ENCODE measurements around the gene SNRPD2. TPM values are rescaled to one million over a fixed set of nuclear protein-coding genes. Genes with fewer than 3 reads are reported as not detected.

Gene SNRPD2
- total RNA-seq, 4 donors from 2014 or later: 136 to 167 (median 144) TPM

- DNase-seq: no peak
- ATAC-seq: no peak
- peaks cover 15 to 21% (median 15%) of the 10 kb centered on the region in 3 donors for H3K27me3 ChIP-seq
- H3K36me3 ChIP-seq: no peaks in the 10 kb centered on the region
- intact Hi-C loops (cut with DNase I; ENCODE audit: low total_unique reads): no loop called here
- no peak for TF ChIP-seq POLR2A (IDR thresholded peaks at IDR 0.05)
- no peak for TF ChIP-seq CTCF (IDR thresholded peaks at IDR 0.05 in 4 of 5, conservative IDR thresholded peaks at IDR 0.05 in 1 of 5)
- no peak overlapping the region for H3K27ac ChIP-seq
- no peak overlapping the region for H3K4me3 ChIP-seq
- in situ Hi-C loops (cut with MboI; ENCODE audit: low sequenced_read_pairs in 4 of 4): loop anchor here in 1 of 4 donors (25.0 kb wide), 1 partner anchor 123 kb away; no protein-coding TSS in a partner anchor
- no peaks in the 10 kb centered on the region for H3K4me1 ChIP-seq
- no peaks in the 10 kb centered on the region for H3K9me3 ChIP-seq
Observed at GRCh38 chr19:45660636-45661035, 31.1 kb downstream of the SNRPD2 start.

GRCh38 chr19:45659096-45659729, 32.5 kb downstream of the SNRPD2 start:
- no peak overlapping the region for H3K4me3 ChIP-seq
- H3K27me3 ChIP-seq: peaks cover 5 to 11% (median 5%) of the 10 kb centered on the region in 3 donors
- in situ Hi-C loops (cut with MboI; ENCODE audit: low sequenced_read_pairs in 4 of 4) (loop anchor here in 1 of 4 donors (25.0 kb wide), 1 partner anchor 122 kb away; no protein-coding TSS in a partner anchor), intact Hi-C loops (cut with DNase I; ENCODE audit: low total_unique reads) (no loop called here)
- no peaks in the 10 kb centered on the region for H3K36me3 ChIP-seq
- H3K27ac ChIP-seq: no peak overlapping the region
- no peak for TF ChIP-seq POLR2A (IDR thresholded peaks at IDR 0.05)
- TF ChIP-seq CTCF (IDR thresholded peaks at IDR 0.05 in 4 of 5, conservative IDR thresholded peaks at IDR 0.05 in 1 of 5): no peak
- H3K9me3 ChIP-seq: no peaks in the 10 kb centered on the region
- DNase-seq (no peak), ATAC-seq (no peak)
- H3K4me1 ChIP-seq: no peaks in the 10 kb centered on the region

GRCh38 chr19:45657520-45658167, 34.1 kb downstream of the SNRPD2 start:
- no peak overlapping the region for H3K4me3 ChIP-seq
- H3K27me3 ChIP-seq: peaks cover 0 to 5% (median 4%) of the 10 kb centered on the region in 3 donors
- intact Hi-C loops (cut with DNase I; ENCODE audit: low total_unique reads): no loop called here
- DNase-seq (no peak), ATAC-seq (no peak)
- no peaks in the 10 kb centered on the region for H3K36me3 ChIP-seq
- H3K9me3 ChIP-seq: no peaks in the 10 kb centered on the region
- no peak overlapping the region for H3K27ac ChIP-seq
- no peaks in the 10 kb centered on the region for H3K4me1 ChIP-seq
- TF ChIP-seq POLR2A (IDR thresholded peaks at IDR 0.05) (no peak), CTCF (IDR thresholded peaks at IDR 0.05 in 4 of 5, conservative IDR thresholded peaks at IDR 0.05 in 1 of 5) (no peak)
- in situ Hi-C loops (cut with MboI; ENCODE audit: low sequenced_read_pairs in 4 of 4): loop anchor here in 1 of 4 donors (25.0 kb wide), 1 partner anchor 120 kb away; no protein-coding TSS in a partner anchor

GRCh38 chr19:45655073-45655472, 36.7 kb downstream of the SNRPD2 start:
- DNase-seq (no peak), ATAC-seq (no peak)
- Histone ChIP-seq H3K4me3 (no peak overlapping the region), H3K36me3 (no peaks in the 10 kb centered on the region), H3K9me3 (no peaks in the 10 kb centered on the region), H3K27me3 (peaks cover 0 to 4% (median 0%) of the 10 kb centered on the region in 3 donors), H3K27ac (no peak overlapping the region), H3K4me1 (no peaks in the 10 kb centered on the region)
- in situ Hi-C loops (cut with MboI; ENCODE audit: low sequenced_read_pairs in 4 of 4): loop anchor here in 1 of 4 donors (25.0 kb wide), 1 partner anchor 118 kb away; no protein-coding TSS in a partner anchor
- TF ChIP-seq POLR2A (IDR thresholded peaks at IDR 0.05): no peak
- no peak for TF ChIP-seq CTCF (IDR thresholded peaks at IDR 0.05 in 4 of 5, conservative IDR thresholded peaks at IDR 0.05 in 1 of 5)
- intact Hi-C loops (cut with DNase I; ENCODE audit: low total_unique reads): no loop called here
